HL-60 (cell line): Measurements from ENCODE around the gene ABHD8.

Source experiments
- DNase-seq, 2 experiments: peaks; one replicate each; pipeline ENCODE4 v3.0.0-alpha.2; 2010 to 2020; ENCODE audit warnings: low read depth in 1 of 2, low spot score in 1 of 2
- H3K27ac ChIP-seq: fragments of 250-450 bp; sonication (Bioruptor Pico); replicated peaks from 2 replicates; pipeline ENCODE4 v1.5.1; 2020; ENCODE audit warnings: mild to moderate bottlenecking, moderate library complexity
- H3K27me3 ChIP-seq: fragments of 250-450 bp; sonication (Bioruptor Pico); 2 replicates; pipeline ENCODE4 v1.5.1; 2021; ENCODE audit warnings: mild to moderate bottlenecking, moderate library complexity; ENCODE audit not compliant: insufficient read depth, poor library complexity, severe bottlenecking
- H3K4me3 ChIP-seq: replicated peaks from 2 replicates; pipeline ENCODE4 v1.5.1; 2011; ENCODE audit warnings: mild to moderate bottlenecking, control low read depth, low read length; ENCODE audit not compliant: insufficient read depth
- GABPA ChIP-seq: IDR thresholded peaks from 2 replicates; pipeline ENCODE4 v1.6.1; 2012; ENCODE audit warnings: low read depth
- POLR2AphosphoS5 ChIP-seq: IDR thresholded peaks from 2 replicates; pipeline ENCODE4 v1.6.1; 2012; ENCODE audit warnings: low read depth
- SPI1 ChIP-seq: IDR thresholded peaks from 2 replicates; pipeline ENCODE4 v1.6.1; 2012; ENCODE audit warnings: low read depth, mild to moderate bottlenecking, borderline replicate concordance
- TF ChIP-seq, protein P1 (sequence below): IDR thresholded peaks from 2 replicates; pipeline ENCODE4 v1.6.1; 2012; ENCODE audit warnings: low read depth; ENCODE audit not compliant: insufficient replicate concordance
- TF ChIP-seq, protein P2 (sequence below): IDR thresholded peaks from one replicate; pipeline ENCODE4 v1.5.1; 2011; ENCODE audit warnings: low read length, control low read depth, inconsistent platforms; ENCODE audit not compliant: insufficient read depth

Gene ABHD8

DNA sequence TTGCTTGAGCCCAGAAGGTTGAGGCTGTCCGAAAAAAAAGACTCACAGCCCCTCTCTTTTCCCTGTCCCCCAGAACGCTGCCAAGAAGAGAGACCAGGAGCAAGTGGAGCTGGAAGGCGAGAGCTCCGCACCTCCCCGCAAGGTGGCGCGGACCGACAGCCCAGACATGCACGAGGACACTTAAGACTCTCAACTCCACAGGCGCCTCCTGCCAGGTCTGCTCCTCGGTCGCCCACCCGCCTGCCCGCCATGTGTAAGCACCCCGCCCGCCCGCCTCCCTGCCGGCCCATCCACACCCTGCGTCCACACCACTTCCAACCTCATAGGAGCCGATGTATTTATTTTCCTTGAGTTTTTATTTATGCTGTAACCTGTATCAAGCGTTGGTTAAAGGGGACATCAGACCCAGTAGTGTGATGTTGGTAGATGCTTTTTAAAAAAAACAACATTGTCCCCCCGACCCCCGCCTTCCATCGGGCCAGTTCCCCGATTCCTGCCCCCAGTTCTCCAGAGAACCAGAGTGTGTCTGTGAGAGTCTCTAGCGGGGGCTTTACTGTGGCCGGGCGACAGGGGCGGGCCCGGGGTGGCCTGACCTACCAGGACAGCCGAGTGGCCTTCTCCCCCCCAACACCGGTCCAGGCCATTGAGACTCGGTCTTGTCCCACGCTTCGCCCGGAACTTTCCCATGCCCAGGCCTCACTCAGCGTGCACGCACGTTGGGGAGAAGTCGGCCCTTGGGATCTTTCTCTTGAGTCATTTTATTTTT, 16.4 kb upstream of the ABHD8 start:
- no peak for TF ChIP-seq SPI1
- TF ChIP-seq GABPA: no peak
- TF ChIP-seq, protein P1, sequence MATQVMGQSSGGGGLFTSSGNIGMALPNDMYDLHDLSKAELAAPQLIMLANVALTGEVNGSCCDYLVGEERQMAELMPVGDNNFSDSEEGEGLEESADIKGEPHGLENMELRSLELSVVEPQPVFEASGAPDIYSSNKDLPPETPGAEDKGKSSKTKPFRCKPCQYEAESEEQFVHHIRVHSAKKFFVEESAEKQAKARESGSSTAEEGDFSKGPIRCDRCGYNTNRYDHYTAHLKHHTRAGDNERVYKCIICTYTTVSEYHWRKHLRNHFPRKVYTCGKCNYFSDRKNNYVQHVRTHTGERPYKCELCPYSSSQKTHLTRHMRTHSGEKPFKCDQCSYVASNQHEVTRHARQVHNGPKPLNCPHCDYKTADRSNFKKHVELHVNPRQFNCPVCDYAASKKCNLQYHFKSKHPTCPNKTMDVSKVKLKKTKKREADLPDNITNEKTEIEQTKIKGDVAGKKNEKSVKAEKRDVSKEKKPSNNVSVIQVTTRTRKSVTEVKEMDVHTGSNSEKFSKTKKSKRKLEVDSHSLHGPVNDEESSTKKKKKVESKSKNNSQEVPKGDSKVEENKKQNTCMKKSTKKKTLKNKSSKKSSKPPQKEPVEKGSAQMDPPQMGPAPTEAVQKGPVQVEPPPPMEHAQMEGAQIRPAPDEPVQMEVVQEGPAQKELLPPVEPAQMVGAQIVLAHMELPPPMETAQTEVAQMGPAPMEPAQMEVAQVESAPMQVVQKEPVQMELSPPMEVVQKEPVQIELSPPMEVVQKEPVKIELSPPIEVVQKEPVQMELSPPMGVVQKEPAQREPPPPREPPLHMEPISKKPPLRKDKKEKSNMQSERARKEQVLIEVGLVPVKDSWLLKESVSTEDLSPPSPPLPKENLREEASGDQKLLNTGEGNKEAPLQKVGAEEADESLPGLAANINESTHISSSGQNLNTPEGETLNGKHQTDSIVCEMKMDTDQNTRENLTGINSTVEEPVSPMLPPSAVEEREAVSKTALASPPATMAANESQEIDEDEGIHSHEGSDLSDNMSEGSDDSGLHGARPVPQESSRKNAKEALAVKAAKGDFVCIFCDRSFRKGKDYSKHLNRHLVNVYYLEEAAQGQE: no peak
- TF ChIP-seq, protein P2, sequence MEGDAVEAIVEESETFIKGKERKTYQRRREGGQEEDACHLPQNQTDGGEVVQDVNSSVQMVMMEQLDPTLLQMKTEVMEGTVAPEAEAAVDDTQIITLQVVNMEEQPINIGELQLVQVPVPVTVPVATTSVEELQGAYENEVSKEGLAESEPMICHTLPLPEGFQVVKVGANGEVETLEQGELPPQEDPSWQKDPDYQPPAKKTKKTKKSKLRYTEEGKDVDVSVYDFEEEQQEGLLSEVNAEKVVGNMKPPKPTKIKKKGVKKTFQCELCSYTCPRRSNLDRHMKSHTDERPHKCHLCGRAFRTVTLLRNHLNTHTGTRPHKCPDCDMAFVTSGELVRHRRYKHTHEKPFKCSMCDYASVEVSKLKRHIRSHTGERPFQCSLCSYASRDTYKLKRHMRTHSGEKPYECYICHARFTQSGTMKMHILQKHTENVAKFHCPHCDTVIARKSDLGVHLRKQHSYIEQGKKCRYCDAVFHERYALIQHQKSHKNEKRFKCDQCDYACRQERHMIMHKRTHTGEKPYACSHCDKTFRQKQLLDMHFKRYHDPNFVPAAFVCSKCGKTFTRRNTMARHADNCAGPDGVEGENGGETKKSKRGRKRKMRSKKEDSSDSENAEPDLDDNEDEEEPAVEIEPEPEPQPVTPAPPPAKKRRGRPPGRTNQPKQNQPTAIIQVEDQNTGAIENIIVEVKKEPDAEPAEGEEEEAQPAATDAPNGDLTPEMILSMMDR: no peak
- TF ChIP-seq POLR2AphosphoS5: no peak
- DNase-seq: no peak
- Histone ChIP-seq H3K27ac (no peak overlapping the region), H3K27me3 (no peaks in the 10 kb centered on the region), H3K4me3 (no peak overlapping the region)

DNA sequence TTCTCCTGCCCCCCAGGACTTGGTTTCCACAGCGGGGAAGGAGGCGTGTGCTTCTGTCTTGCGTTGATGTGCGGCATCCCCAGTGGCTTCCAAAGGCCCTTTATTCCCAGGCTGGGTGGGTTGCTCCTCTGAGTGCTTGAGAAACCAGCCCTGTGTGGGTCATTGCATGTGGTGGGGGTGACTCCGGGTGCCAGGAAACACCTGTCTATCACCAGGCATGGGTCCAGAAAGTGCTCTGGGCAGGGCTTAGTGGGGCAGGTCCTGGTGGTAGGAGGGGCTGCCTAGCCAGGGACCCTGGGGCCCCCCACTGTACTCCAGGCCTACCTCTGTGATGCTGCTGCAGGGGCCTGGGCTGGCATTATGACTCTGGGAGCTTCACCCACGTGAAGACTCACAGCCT, 15.7 kb upstream of the ABHD8 start:
- TF ChIP-seq SPI1 (no peak), GABPA (no peak), POLR2AphosphoS5 (no peak)
- TF ChIP-seq, protein P2: no peak
- TF ChIP-seq, protein P1: no peak
- Histone ChIP-seq H3K27ac (no peak overlapping the region), H3K27me3 (no peaks in the 10 kb centered on the region), H3K4me3 (no peak overlapping the region)
- no peak for DNase-seq

GRCh38 chr19:17314007-17314593, 10.9 kb upstream of the ABHD8 start:
- no peak overlapping the region for H3K27ac ChIP-seq
- no peaks in the 10 kb centered on the region for H3K27me3 ChIP-seq
- H3K4me3 ChIP-seq: no peak overlapping the region
- TF ChIP-seq SPI1 (no peak), GABPA (no peak), POLR2AphosphoS5 (no peak)
- TF ChIP-seq, protein P2: no peak
- TF ChIP-seq, protein P1: no peak
- no peak for DNase-seq
